Forelimb muscle (tissue), 1 donor: Measurements from ENCODE around the gene TGFBI. TPM values are rescaled to one million over a fixed set of nuclear protein-coding genes. Genes with fewer than 3 reads are reported as not detected.

ENCODE experiments used
- DNase-seq: peaks from one replicate; pipeline ENCODE4 v3.0.0-alpha.2; 2013; ENCODE audit warnings: low read depth
- polyA plus RNA-seq: library from polyadenylated mRNA; unstranded; fragments of 120-200 nt; gene quantifications from one replicate; pipeline ENCODE4 v1.2.1, GENCODE V29; 2013; ENCODE audit not compliant: insufficient read length

TGFBI gene
- polyA plus RNA-seq, 1 donor, result 161 TPM

DNA sequence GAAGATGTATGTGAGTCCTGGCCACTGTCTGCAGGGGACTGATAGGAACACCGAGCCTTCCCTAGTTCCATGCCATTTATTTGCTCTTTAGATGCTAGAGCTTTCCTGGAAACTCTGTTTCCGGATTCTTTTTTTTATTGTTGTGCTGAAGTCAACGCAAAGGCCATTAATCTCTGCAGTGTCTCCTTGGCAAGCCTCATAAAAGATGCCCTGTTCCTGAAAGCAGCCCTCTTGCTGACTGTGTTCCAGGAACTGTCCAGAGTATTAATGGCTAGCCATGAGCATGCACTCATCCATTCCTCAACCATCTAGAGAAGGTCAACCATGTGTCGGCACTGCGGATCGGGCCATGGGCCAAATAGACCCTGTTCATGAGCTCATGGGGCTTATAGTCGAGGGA is 61.0 kb downstream of the TGFBI start:
- no peak for DNase-seq

DNA sequence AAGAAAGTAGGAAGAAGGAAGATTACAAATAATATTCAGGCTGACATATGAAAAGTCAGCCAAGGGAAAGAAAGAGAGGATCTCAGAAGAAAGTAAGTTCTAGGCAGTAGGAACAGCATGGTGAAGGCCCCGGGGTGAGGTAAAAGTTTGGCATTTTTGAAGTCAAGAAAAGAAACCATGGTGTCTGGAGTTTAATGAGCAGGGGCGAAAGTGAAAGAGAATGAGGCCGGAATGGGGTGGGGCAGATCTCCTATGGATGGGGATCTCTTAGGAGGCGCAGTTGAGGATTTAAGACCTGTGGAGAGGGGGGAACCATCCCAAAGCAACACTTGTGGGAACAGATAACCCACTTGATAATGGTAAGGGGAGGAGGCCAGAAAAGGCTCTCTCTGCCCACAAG is 61.5 kb downstream of the TGFBI start:
- DNase-seq, result no peak

DNA sequence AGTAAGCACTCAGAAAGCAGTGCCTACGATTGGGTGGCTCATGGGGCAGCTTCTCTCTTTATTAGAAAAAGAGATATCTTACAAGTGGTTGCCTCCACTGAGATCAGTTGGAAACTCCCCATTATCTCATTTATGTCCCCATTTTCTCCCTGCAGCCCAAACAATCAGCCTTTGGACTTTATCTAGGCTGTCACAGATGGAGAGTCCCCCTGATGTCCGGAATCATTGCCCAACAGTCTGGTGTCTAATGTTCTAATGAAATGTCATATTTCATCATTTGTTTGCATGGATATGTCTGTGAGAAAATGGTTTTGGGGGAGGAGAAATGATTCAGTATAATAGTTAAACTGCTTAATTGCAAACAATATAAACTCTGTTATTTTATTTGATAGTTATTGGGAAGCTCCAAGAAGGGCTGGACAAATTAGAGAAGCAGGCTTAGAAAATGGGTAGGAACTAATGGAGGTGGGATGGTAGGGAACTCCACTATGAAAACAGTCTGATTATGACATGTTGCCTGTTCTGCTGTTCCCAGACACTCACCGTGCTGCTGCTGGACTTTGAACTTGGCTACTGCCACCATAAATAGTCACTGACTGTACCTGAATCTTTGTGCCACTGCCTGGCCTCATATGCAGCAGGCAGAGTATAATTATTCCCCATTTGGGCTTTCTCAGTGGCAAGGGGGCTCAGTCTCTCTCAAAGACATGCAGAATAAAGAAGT is 65.6 kb downstream of the TGFBI start:
- no peak for DNase-seq

DNA sequence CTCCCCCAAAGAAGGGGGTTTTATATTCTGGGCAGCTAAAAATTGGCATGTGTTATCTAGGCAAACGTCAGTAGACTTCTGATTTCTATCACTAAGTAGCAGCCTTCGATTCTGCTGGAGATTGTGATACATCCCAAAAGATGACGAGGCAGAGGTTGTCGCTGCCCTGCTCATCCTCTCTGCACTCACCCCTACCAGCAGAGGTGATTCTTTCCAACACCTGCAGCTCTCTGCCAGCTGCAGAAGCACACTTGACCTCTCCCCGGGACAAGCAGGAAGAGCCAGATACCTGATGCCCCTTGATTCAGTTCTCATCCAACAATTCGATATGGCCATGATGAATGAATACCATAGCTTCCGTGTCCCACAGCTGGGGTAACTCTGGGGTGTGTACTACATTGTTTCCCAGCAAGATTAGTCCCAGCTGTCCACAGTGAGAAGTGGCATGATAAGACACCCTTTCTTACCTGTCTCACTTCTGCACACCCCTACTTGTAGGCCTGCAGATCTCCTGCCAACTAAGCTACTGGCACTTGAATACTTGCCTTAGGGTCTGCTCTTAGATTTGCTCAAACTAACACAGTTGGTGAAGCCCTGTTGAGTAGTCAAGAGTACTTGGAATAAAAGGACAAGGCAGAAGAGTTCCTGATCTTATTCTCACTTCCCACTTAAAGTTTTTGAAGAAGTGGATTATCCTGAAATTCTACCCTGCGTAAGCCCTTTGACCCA is 66.3 kb downstream of the TGFBI start:
- no peak for DNase-seq

DNA sequence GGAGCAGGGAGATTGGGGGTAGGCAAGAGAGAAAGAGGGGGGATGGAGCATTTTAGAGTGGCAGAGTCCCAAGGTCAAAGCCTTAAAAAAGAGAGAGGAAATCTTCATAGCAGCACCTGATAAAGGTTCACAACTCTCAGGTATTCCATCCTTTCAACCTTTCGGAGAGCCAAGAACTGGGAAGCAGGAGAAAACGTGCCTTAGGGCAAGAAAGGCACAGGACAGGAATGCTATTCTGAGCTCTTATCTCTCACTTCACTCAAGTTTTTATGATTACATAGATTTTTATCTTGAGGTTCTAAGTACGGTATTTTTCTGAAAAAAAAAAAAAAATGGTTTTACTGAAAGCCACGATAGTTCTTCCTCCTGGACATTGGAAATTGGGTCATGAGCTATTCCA is 69.4 kb downstream of the TGFBI start:
- no peak for DNase-seq

DNA sequence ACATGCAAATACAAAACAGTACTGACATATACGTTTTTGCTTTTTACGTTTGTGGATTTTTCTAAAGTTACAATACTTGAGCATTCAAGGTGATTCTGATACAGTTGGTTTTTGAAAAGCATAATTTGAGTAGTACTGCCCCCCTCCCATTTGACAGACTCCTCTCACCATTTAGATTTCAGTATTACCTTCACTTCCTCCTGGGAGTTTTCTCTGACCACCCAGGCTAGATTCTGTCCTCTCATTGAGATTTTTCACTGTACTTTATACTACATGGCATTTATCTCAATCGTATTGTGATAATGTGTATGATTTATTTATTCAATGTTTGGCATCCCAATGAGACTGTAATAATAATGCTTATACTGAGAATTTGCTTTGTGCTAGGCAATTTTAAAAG is 71.1 kb downstream of the TGFBI start:
- DNase-seq, result no peak

DNA sequence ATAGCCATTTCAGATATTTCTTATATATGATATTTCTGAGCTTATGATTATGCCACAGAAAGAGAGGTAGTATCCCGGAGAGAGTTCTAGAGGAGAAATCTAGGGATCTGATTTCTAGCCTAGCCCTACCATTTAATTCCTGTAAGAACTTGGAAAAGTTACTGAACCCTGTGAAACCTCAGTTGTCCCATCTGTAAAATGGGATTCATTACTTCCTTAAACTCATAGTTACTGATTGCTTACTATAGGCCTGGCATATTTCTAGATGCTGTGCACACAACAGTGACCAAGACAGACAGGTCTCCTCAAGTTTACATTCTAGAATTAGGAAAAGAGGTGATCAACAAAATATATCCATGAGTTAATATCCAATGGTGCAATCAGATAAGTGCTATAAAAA is 73.1 kb downstream of the TGFBI start:
- DNase-seq, result no peak

DNA sequence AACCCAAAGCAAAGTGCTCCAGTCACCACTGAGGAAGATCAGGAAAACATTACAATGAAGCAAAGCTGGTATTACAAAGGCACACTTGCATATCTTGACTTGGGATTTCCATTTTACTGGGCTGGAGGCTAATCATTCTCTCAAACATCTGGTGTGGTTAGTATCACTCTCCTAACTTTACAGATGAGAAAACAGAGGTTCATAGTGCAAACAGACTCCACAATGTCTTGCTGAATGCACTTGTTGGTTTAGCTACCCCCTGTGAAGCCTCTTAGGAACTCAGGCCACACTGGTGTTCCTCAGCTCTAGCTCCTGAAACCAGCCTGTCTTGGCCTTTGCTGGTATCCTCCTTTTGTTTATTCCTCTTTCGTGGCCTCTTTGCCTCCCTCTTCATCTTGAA is 74.3 kb downstream of the TGFBI start:
- DNase-seq, result no peak

DNA sequence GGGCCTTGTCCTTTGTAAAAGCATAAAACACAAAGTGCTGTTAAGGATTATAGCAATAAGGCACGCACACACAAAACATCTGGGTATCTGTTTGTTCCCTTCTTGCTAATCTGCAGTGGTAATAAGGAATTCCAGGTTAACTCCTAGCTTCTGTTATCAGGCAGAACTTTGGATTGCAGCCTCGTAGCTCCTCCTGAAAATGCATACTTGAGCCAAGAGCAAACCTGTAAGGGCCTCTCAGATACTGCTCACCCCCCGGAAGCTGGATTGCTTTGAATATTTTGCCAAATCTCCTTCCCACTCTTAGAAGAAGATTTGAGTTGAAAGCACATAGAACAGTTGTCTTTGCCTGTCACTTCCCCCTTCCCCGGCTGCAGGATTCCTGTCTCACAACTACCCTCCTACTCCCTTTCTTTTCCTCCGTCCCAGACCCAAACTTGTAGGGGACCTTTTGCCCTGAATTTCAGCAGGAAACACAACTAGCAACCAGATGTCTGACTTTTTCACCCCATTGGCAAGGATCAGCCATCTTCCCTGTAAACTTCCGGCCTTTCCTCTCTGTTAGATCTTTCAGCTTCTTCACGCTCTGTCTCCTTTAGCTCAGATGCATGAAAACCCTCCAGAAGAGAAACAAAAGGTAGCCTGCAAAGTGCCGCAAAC is 75.6 kb downstream of the TGFBI start:
- DNase-seq, result no peak

DNA sequence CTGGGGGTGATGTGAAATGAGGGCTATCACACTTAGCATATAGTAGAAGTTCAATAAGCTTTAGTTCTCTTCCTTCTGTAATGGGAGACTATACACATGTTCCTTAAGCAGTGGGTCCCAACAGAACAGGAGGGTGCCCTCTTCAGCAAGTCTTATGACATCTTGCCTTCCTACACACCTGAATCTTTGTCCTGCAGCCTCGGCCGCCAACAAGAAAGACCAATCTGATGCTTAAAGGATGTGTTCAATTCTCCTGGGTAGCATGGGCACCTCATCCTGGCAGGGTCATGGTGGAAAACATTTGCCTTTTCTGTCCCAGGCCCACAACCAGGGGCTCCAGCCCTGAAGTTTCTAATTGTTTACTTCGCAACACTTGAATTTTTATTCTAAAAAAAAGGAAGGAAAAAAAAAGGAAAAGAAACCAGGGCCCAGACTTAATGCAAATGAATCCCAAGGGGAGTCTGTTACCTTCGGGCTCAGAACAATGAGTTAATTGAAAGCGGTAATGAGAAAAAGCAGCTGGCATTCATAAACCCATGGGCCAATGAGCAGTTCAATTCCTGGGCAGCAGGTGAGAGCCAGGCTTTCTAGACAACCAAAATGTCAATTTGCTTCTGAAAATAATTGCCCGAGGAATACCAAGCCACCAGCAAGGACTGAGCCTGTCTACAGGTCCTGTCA is 77.7 kb downstream of the TGFBI start:
- DNase-seq, result no peak

DNA sequence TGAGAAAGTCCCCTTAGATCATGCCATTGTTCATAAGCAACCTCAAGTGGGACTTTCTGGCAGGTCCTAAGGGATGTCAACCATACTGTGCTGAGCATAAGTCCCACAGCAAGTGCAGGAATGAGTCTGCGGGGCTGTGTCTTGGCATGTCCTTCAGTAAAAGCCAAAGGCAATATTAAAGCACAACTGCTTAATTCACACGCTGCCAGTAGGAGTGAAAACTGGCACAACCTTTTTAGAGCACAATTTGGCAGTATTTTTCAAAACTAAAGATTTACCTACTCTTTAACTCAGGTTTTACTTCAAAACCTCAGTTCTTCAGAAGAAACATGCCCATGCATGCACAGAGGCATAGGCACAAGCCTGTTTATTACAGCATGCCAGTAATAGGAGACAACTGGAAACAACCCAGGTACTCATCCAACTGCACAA is 79.4 kb downstream of the TGFBI start:
- no peak for DNase-seq

DNA sequence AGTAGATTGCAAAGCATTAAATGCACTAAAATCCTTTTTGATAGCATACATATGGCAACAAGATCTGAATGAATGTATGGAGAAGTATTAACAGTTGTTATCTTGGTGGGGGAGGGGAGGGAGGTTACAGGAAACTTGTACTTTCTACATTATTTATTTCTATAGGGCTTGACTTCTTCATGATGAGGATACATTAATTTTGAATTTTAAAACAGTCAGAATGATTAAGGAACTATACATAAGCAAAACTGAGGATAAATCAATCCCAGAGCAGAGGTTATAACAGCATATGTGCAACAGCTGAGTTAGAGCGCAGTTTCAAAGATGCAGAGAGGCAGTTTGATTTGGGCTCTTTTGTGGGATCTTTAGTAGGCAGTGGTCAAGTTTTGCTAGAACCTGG is 80.0 kb downstream of the TGFBI start:
- no peak for DNase-seq

DNA sequence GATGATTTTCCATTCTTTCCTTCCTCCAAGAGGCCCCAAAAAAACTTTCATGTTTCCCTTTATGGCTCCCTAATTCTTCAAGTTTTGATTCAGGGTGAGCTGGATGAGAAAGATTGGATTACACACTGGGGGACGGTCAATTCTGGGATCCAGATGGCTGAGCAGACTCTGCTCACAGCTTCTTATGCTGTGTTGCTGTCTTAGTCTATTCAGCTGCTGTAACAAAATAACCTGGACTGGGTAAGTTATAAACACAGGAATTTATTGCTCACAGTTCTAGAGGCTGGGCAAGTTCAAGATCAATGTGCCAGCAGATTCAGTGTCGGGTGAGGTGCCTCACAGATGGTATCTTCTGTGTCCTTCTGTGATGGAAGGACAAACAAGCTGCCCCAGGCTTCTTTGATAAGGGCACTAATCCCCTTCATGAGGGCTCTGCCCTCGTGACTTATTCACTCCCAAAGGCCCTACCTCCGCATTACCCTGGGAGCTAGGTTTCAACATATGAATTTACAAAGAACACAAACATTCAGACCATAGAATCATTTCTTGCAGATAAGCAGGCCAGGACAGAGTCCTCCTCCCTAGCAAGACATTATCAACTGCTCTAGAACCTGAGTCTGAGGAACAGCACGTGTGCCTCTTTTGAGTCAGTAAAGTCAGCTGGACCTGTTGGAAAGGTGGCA is 80.8 kb downstream of the TGFBI start:
- no peak for DNase-seq

Other genes starting within 250 kb of the TGFBI start
- gene SLC25A48, start 194.3 kb upstream of the TGFBI start, polyA plus RNA-seq, result 0.19 TPM
- gene IL9, start 133.1 kb upstream of the TGFBI start, polyA plus RNA-seq, result not detected
- 0.19 TPM for gene LECT2, start 74.0 kb upstream of the TGFBI start, polyA plus RNA-seq
- 39.8 TPM for gene SMAD5, start 103.9 kb downstream of the TGFBI start, polyA plus RNA-seq
- not detected for gene SMIM32, start 164.2 kb downstream of the TGFBI start, polyA plus RNA-seq